Central memory CD8-positive, alpha-beta T cell (primary cell): Measurements from ENCODE around the gene HNRNPK.
A peak's percentile ranks its signal among the peaks of the same experiment; 100 is the strongest.
"Not testable (repeated sequence)": the region's sequence is repeated elsewhere in the genome, so short reads cannot be mapped to it uniquely, and the experiment has no call there.

ENCODE experiments used
- ATAC-seq: fragments of 150-1000 bp; cut with Tn5 transposase; replicated peaks from 2 replicates; pipeline ENCODE4 v1.10.0; 2022; ENCODE audit warnings: mild to moderate bottlenecking, moderate FRiP score, moderate number of reproducible peaks; ENCODE audit not compliant: poor library complexity, severe bottlenecking; ENCODE audit errors: extremely low read depth
- DNase-seq, 2 donors: peaks; one replicate each; pipeline ENCODE4 v3.0.0; 2021; ENCODE audit warnings: low spot score in 2 of 2
- H3K27ac Mint-ChIP-seq: one replicate; pipeline ENCODE4 v1.8.0; 2022; ENCODE audit warnings: low read depth, mild to moderate bottlenecking, moderate library complexity, mixed read lengths
- H3K27me3 Mint-ChIP-seq: one replicate; pipeline ENCODE4 v1.8.0; 2022; ENCODE audit warnings: mixed read lengths
- H3K36me3 Mint-ChIP-seq: one replicate; pipeline ENCODE4 v1.8.0; 2022; ENCODE audit warnings: mild to moderate bottlenecking, moderate library complexity, mixed read lengths; ENCODE audit not compliant: insufficient read depth
- H3K4me1 Mint-ChIP-seq: one replicate; pipeline ENCODE4 v1.8.0; 2022; ENCODE audit warnings: mixed read lengths
- H3K4me3 Mint-ChIP-seq: one replicate; pipeline ENCODE4 v1.8.0; 2022; ENCODE audit warnings: mild to moderate bottlenecking, moderate library complexity, mixed read lengths
- H3K9me3 Mint-ChIP-seq: one replicate; pipeline ENCODE4 v1.8.0; 2022; ENCODE audit warnings: mixed read lengths

HNRNPK gene

DNA sequence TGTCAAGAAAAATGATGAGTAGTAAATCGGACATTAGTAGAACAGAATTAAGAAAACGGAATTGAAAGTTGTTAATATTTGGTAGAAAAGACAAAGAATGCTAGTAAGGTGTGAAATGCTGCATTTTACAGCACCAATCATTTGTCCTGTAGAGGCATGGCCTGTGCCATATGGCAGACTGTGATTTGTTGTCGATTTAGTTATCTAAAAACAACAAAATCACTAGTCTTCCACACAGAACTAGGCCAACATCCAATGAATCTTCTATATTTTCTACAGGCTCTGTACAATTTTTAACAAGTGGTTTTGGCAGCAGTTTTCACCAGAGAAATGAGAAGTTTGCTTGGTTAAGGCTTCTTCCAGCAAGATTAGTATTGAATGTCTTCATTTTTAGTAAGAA, 10.4 kb downstream of the HNRNPK start:
- peaks cover 45% of the 10 kb centered on the region for H3K4me1 Mint-ChIP-seq
- H3K27ac Mint-ChIP-seq, result no peak overlapping the region
- no peak for DNase-seq
- ATAC-seq, result no peak
- no peaks in the 10 kb centered on the region for H3K27me3 Mint-ChIP-seq
- no peak overlapping the region for H3K4me3 Mint-ChIP-seq
- peaks cover 88% of the 10 kb centered on the region for H3K36me3 Mint-ChIP-seq
- no peaks in the 10 kb centered on the region for H3K9me3 Mint-ChIP-seq

DNA sequence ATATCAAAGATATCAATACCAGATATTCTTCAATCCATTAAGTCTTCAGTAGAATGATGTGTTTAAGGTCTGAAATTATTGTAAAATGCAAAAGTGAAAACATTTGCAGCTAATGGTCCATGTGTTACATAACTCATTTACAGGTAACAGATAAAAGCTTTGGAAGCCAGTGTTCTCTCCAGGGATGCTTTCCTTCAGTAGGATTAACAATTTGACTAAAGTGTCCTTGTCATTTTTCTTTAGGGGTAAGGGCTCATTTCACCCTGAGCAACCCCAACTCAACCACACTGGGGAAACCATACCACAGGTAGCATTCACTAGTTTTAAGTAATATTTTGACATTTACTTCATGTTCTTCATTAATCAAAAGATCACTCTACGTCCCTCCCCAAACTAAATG, 12.9 kb downstream of the HNRNPK start:
- Mint-ChIP-seq H3K27ac (peak overlapping the region; percentile 54), H3K27me3 (no peaks in the 10 kb centered on the region), H3K4me3 (no peak overlapping the region), H3K4me1 (peaks cover 34% of the 10 kb centered on the region), H3K36me3 (peaks cover 66% of the 10 kb centered on the region), H3K9me3 (no peaks in the 10 kb centered on the region)
- ATAC-seq, result no peak
- no peak for DNase-seq

GRCh38 chr9:83966209-83966582, 13.8 kb downstream of the HNRNPK start:
- Mint-ChIP-seq H3K4me3 (no peak overlapping the region), H3K27me3 (no peaks in the 10 kb centered on the region), H3K27ac (peak overlapping the region; percentile 54), H3K9me3 (no peaks in the 10 kb centered on the region), H3K4me1 (peaks cover 27% of the 10 kb centered on the region), H3K36me3 (peaks cover 57% of the 10 kb centered on the region)
- no peak for ATAC-seq
- no peak for DNase-seq

DNA sequence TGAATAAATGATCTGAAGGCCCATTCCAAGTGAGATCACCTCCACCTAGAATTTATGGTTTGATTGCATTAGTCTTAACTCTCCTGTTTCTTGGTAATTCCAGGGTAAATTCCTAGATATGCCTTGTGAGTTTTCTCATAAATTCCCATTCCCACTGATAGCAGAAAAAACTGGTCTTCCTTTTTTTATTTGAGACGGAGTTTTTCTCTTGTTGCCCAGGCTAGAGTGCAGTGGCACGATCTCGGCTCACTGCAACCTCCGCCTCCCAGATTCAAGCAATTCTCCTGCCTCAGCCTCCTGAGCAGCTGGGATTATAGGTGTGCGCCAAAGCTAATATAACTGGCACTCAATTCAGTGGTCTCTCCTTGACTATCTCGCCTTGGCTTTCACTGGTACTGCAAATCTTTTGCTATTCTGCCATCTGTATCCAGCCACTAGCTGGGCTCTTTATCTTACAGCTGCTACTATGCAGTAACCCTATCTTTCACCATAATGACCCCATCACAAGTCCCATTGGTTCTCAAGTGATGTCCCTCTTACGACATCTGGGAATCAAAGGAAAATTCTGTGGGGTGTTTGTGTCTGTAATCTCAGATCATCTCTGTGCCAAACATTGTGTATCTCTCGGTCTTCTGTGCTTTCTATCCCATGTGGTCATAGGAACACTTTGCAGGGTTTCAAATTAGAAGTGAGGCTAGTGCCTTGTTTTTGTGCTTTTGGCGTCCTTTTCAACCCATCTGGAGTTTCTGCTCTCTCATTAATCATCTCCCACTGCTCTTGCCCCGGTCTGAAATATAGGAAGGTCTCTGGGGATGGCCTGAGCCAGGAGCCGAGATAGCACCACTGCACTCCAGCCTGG, 14.4 kb downstream of the HNRNPK start:
- ATAC-seq (peak; percentile 9), DNase-seq (no peak)
- no peak overlapping the region for H3K4me3 Mint-ChIP-seq
- no peaks in the 10 kb centered on the region for H3K27me3 Mint-ChIP-seq
- peak overlapping the region; percentile 54 for H3K27ac Mint-ChIP-seq
- H3K36me3 Mint-ChIP-seq, result peaks cover 51% of the 10 kb centered on the region
- peaks cover 27% of the 10 kb centered on the region for H3K4me1 Mint-ChIP-seq
- H3K9me3 Mint-ChIP-seq, result no peaks in the 10 kb centered on the region

- Mint-ChIP-seq H3K27me3 (no peaks in the 10 kb centered on the region), H3K36me3 (peaks cover 45% of the 10 kb centered on the region), H3K4me3 (no peak overlapping the region), H3K4me1 (peaks cover 27% of the 10 kb centered on the region), H3K9me3 (no peaks in the 10 kb centered on the region), H3K27ac (peak overlapping the region; percentile 4)
- no peak for DNase-seq
- no peak for ATAC-seq
Measured at GRCh38 chr9:83964973-83965349, 15.1 kb downstream of the HNRNPK start.

GRCh38 chr9:83962165-83962564, 17.9 kb downstream of the HNRNPK start:
- H3K27me3 Mint-ChIP-seq, result no peaks in the 10 kb centered on the region
- peaks cover 23% of the 10 kb centered on the region for H3K4me1 Mint-ChIP-seq
- no peak for DNase-seq
- H3K36me3 Mint-ChIP-seq, result peaks cover 18% of the 10 kb centered on the region
- no peaks in the 10 kb centered on the region for H3K9me3 Mint-ChIP-seq
- H3K4me3 Mint-ChIP-seq, result no peak overlapping the region
- H3K27ac Mint-ChIP-seq, result no peak overlapping the region
- no peak for ATAC-seq

GRCh38 chr9:83960991-83961390, 19.0 kb downstream of the HNRNPK start:
- ATAC-seq (no peak), DNase-seq (no peak)
- Mint-ChIP-seq H3K9me3 (no peaks in the 10 kb centered on the region), H3K27ac (no peak overlapping the region), H3K4me1 (peaks cover 19% of the 10 kb centered on the region), H3K27me3 (no peaks in the 10 kb centered on the region), H3K4me3 (no peak overlapping the region), H3K36me3 (peaks cover 12% of the 10 kb centered on the region)

GRCh38 chr9:83959061-83959460, 21.0 kb downstream of the HNRNPK start:
- ATAC-seq (no peak), DNase-seq (no peak)
- no peaks in the 10 kb centered on the region for H3K27me3 Mint-ChIP-seq
- H3K27ac Mint-ChIP-seq, result no peak overlapping the region
- H3K9me3 Mint-ChIP-seq, result no peaks in the 10 kb centered on the region
- no peak overlapping the region for H3K4me3 Mint-ChIP-seq
- peaks cover 11% of the 10 kb centered on the region for H3K4me1 Mint-ChIP-seq
- peaks cover 6% of the 10 kb centered on the region for H3K36me3 Mint-ChIP-seq

DNA sequence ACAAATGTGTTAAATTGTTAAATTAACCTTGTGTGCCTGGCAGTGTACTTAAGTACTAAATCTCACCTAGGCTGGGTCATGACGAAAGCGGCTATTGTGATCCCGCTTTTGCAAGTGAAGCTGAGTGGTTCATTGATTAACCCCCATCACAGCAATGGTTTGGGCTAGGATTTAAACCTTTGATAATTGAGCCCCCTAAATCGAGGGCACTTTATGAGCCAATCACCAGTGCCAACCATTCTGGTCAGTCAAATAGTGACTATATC, 22.8 kb downstream of the HNRNPK start:
- Mint-ChIP-seq H3K4me1 (peaks cover 11% of the 10 kb centered on the region), H3K36me3 (peaks cover 8% of the 10 kb centered on the region), H3K27ac (peak overlapping the region; percentile 96), H3K27me3 (no peaks in the 10 kb centered on the region), H3K9me3 (no peaks in the 10 kb centered on the region), H3K4me3 (peak overlapping the region; percentile 99)
- DNase-seq, result no peak
- ATAC-seq, result peak; percentile 8

GRCh38 chr9:83956436-83957247, 23.4 kb downstream of the HNRNPK start:
- H3K27me3 Mint-ChIP-seq, result no peaks in the 10 kb centered on the region
- peaks cover 8% of the 10 kb centered on the region for H3K36me3 Mint-ChIP-seq
- peak; percentile 18 to 24 for DNase-seq
- H3K4me3 Mint-ChIP-seq, result peak overlapping the region; percentile 99
- no peaks in the 10 kb centered on the region for H3K9me3 Mint-ChIP-seq
- H3K4me1 Mint-ChIP-seq, result peaks cover 11% of the 10 kb centered on the region
- ATAC-seq, result peak; percentile 69
- H3K27ac Mint-ChIP-seq, result peak overlapping the region; percentile 96

GRCh38 chr9:83956086-83956435, 24.0 kb downstream of the HNRNPK start:
- DNase-seq, result no peak
- peak overlapping the region; percentile 99 for H3K4me3 Mint-ChIP-seq
- peak; percentile 41 for ATAC-seq
- H3K36me3 Mint-ChIP-seq, result peaks cover 11% of the 10 kb centered on the region
- peaks cover 11% of the 10 kb centered on the region for H3K4me1 Mint-ChIP-seq
- H3K27me3 Mint-ChIP-seq, result no peaks in the 10 kb centered on the region
- no peaks in the 10 kb centered on the region for H3K9me3 Mint-ChIP-seq
- peak overlapping the region; percentile 96 for H3K27ac Mint-ChIP-seq

DNA sequence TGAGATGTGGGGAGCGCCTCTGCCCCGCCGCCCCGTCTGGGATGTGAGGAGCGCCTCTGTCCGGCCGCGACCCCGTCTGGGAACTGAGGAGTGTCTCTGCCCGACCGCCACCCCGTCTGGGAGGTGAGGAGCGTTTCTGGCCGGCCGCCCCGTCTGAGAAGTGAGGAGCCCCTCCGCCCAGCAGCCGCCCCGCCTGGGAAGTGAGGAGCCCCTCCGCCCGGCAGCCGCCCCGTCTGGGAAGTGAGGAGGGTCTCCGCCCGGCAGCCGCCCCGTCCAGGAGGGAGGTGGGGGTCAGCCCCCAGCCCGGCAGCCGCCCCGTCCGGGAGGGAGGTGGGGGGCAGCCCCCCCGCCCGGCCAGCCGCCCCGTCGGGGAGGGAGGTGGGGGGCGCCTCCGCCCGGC, 31.9 kb downstream of the HNRNPK start:
- H3K4me3 Mint-ChIP-seq, ATAC-seq, DNase-seq, H3K27me3 Mint-ChIP-seq, H3K27ac Mint-ChIP-seq, H3K4me1 Mint-ChIP-seq, H3K9me3 Mint-ChIP-seq: not testable (repeated sequence)
- peaks cover 19% of the 10 kb centered on the region for H3K36me3 Mint-ChIP-seq
